Testis (tissue), 2 donors: Measurements from ENCODE around the gene ADNP2.

Source experiments
- POLR2A ChIP-seq: fragments of 450-650 bp; IDR thresholded peaks from one replicate; pipeline ENCODE4 v1.6.1; 2017; ENCODE audit warnings: antibody characterized with exemption, mild to moderate bottlenecking, moderate library complexity
- TF ChIP-seq, protein P1 (sequence below), 3 experiments: fragments of 450-650 bp in 2 of 3; fragments of 200-600 bp in 1 of 3; sonication (generic) in 1 of 3; IDR thresholded peaks; one replicate each; pipeline ENCODE4 v1.5.1; 2016 to 2019; ENCODE audit warnings: antibody characterized with exemption in 3 of 3, mild to moderate bottlenecking in 2 of 3, moderate library complexity in 1 of 3

DNA sequence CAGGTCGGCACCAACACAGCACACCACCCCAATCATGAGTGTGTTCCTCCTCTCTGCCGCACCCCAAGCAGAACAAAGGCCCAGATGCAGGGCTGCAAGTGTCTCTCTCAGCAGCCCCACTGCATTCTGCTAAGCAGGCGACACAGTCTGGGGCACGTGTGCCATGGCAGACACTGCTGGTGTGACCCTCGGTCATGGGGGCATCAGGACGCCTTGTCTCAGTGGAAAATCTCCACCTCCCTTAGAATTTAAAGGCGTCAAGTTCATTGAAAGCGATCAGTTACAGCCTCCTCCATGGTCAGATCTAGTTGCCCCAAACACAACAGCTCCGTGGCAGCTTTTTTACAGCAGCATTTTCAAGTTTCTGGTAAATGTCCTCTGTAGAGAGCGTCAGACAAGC lies 57.2 kb downstream of the ADNP2 start:
- TF ChIP-seq, protein P1, sequence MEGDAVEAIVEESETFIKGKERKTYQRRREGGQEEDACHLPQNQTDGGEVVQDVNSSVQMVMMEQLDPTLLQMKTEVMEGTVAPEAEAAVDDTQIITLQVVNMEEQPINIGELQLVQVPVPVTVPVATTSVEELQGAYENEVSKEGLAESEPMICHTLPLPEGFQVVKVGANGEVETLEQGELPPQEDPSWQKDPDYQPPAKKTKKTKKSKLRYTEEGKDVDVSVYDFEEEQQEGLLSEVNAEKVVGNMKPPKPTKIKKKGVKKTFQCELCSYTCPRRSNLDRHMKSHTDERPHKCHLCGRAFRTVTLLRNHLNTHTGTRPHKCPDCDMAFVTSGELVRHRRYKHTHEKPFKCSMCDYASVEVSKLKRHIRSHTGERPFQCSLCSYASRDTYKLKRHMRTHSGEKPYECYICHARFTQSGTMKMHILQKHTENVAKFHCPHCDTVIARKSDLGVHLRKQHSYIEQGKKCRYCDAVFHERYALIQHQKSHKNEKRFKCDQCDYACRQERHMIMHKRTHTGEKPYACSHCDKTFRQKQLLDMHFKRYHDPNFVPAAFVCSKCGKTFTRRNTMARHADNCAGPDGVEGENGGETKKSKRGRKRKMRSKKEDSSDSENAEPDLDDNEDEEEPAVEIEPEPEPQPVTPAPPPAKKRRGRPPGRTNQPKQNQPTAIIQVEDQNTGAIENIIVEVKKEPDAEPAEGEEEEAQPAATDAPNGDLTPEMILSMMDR (IDR thresholded peaks at IDR 0.05) = no peak
- TF ChIP-seq POLR2A = no peak
